Activated T-cell treated with anti-CD3 and anti-CD28 coated beads for 4 hours (primary cell): Measurements from ENCODE around the gene WWOX.

Experiments used
- DNase-seq: peaks from one replicate; pipeline ENCODE4 v3.0.0-alpha.2; 2020

WWOX gene

GRCh38 chr16:78551487-78552085 lies 452.1 kb downstream of the WWOX start:
- DNase-seq = no peak

GRCh38 chr16:78552106-78552675 lies 452.7 kb downstream of the WWOX start:
- DNase-seq = no peak

GRCh38 chr16:78552716-78553115 lies 453.3 kb downstream of the WWOX start:
- no peak for DNase-seq

- DNase-seq = no peak
Observed at GRCh38 chr16:78553268-78554039, 454.0 kb downstream of the WWOX start.

GRCh38 chr16:78556421-78556820 lies 457.0 kb downstream of the WWOX start:
- no peak for DNase-seq

- no peak for DNase-seq
Observed at GRCh38 chr16:78560997-78561396, 461.5 kb downstream of the WWOX start.

GRCh38 chr16:78562111-78562510 lies 462.7 kb downstream of the WWOX start:
- DNase-seq = no peak

GRCh38 chr16:78562650-78563049 lies 463.2 kb downstream of the WWOX start:
- no peak for DNase-seq

- no peak for DNase-seq
Observed at GRCh38 chr16:78563905-78564304, 464.5 kb downstream of the WWOX start.

GRCh38 chr16:78566397-78567073 lies 467.1 kb downstream of the WWOX start:
- DNase-seq = no peak

- no peak for DNase-seq
Observed at GRCh38 chr16:78570399-78571141, 471.1 kb downstream of the WWOX start.

- no peak for DNase-seq
Observed at GRCh38 chr16:78571434-78571833, 472.0 kb downstream of the WWOX start.

- DNase-seq = no peak
Observed at GRCh38 chr16:78571898-78572358, 472.5 kb downstream of the WWOX start.

- no peak for DNase-seq
Observed at GRCh38 chr16:78574571-78574970, 475.1 kb downstream of the WWOX start.

- DNase-seq = no peak
Observed at GRCh38 chr16:78576941-78577340, 477.5 kb downstream of the WWOX start.

GRCh38 chr16:78577630-78578029 lies 478.2 kb downstream of the WWOX start:
- no peak for DNase-seq

- DNase-seq = no peak
Observed at GRCh38 chr16:78579020-78579419, 479.6 kb downstream of the WWOX start.

GRCh38 chr16:78583441-78583840 lies 484.0 kb downstream of the WWOX start:
- DNase-seq = no peak

- no peak for DNase-seq
Observed at GRCh38 chr16:78584213-78584860, 484.9 kb downstream of the WWOX start.

GRCh38 chr16:78584991-78585390 lies 485.5 kb downstream of the WWOX start:
- no peak for DNase-seq

- no peak for DNase-seq
Observed at GRCh38 chr16:78589331-78589730, 489.9 kb downstream of the WWOX start.

- no peak for DNase-seq
Observed at GRCh38 chr16:78591682-78592103, 492.2 kb downstream of the WWOX start.
